ENCODE results near the gene HRH3. TPM values are rescaled to one million over a fixed set of nuclear protein-coding genes. Genes with fewer than 3 reads are reported as not detected.

The HRH3 gene
- total and polyA plus RNA-seq, 9 donors, result not detected

- TF ChIP-seq, protein P1, sequence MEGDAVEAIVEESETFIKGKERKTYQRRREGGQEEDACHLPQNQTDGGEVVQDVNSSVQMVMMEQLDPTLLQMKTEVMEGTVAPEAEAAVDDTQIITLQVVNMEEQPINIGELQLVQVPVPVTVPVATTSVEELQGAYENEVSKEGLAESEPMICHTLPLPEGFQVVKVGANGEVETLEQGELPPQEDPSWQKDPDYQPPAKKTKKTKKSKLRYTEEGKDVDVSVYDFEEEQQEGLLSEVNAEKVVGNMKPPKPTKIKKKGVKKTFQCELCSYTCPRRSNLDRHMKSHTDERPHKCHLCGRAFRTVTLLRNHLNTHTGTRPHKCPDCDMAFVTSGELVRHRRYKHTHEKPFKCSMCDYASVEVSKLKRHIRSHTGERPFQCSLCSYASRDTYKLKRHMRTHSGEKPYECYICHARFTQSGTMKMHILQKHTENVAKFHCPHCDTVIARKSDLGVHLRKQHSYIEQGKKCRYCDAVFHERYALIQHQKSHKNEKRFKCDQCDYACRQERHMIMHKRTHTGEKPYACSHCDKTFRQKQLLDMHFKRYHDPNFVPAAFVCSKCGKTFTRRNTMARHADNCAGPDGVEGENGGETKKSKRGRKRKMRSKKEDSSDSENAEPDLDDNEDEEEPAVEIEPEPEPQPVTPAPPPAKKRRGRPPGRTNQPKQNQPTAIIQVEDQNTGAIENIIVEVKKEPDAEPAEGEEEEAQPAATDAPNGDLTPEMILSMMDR (IDR thresholded peaks at IDR 0.05), result no peak
- TF ChIP-seq EP300 (IDR thresholded peaks at IDR 0.05), result no peak
- TF ChIP-seq POLR2A (IDR thresholded peaks at IDR 0.05), result no peak
- Histone ChIP-seq H3K36me3 (no peaks in the 10 kb centered on the region), H3K4me3 (no peak overlapping the region), H3K27me3 (peaks cover 2% of the 10 kb centered on the region), H3K9me3 (no peaks in the 10 kb centered on the region), H3K4me1 (ENCODE audit: insufficient read depth) (peaks cover 10% of the 10 kb centered on the region), H3K27ac (no peak overlapping the region)
- intact Hi-C loops (cut with DNase I), result no loop called here
- 45 to 53% (median 51%) methylated on average over 26 to 38 of the region's 38 CpGs for WGBS, 3 donors
- no peak for DNase-seq
Measured at GRCh38 chr20:62217913-62218773, 1.9 kb downstream of the HRH3 start.

- TF ChIP-seq, protein P1 (IDR thresholded peaks at IDR 0.05), result no peak
- TF ChIP-seq POLR2A (IDR thresholded peaks at IDR 0.05) (no peak), EP300 (IDR thresholded peaks at IDR 0.05) (no peak)
- peaks cover 10% of the 10 kb centered on the region for H3K4me1 ChIP-seq (ENCODE audit: insufficient read depth)
- DNase-seq, result no peak
- H3K36me3 ChIP-seq, result no peaks in the 10 kb centered on the region
- WGBS, 3 donors, result 58 to 64% (median 60%) methylated on average over 26 of the region's 26 CpGs
- peaks cover 2% of the 10 kb centered on the region for H3K27me3 ChIP-seq
- no peaks in the 10 kb centered on the region for H3K9me3 ChIP-seq
- intact Hi-C loops (cut with DNase I), result no loop called here
- H3K4me3 ChIP-seq, result no peak overlapping the region
- H3K27ac ChIP-seq, result no peak overlapping the region
Measured at GRCh38 chr20:62216636-62217566, 3.2 kb downstream of the HRH3 start.

- H3K27ac ChIP-seq, result no peak overlapping the region
- TF ChIP-seq, protein P1 (IDR thresholded peaks at IDR 0.05), result no peak
- no peak for TF ChIP-seq POLR2A (IDR thresholded peaks at IDR 0.05)
- no peak for TF ChIP-seq EP300 (IDR thresholded peaks at IDR 0.05)
- DNase-seq, result no peak
- H3K4me3 ChIP-seq, result no peak overlapping the region
- WGBS, 3 donors, result 69 to 76% (median 71%) methylated on average over 36 to 40 of the region's 40 CpGs
- H3K27me3 ChIP-seq, result peaks cover 2% of the 10 kb centered on the region
- peaks cover 9% of the 10 kb centered on the region for H3K4me1 ChIP-seq (ENCODE audit: insufficient read depth)
- intact Hi-C loops (cut with DNase I), result no loop called here
- no peaks in the 10 kb centered on the region for H3K9me3 ChIP-seq
- H3K36me3 ChIP-seq, result no peaks in the 10 kb centered on the region
Measured at GRCh38 chr20:62215991-62216635, 4.0 kb downstream of the HRH3 start.

All from ovary (tissue), 9 donors.